Ovary (tissue), 3 donors: ENCODE data around the gene YARS2.

Experiments used
- CTCF ChIP-seq, 3 donors: fragments of 450-650 bp in 2 of 3; fragments of 200-600 bp in 1 of 3; IDR thresholded peaks; one replicate each; pipeline versions ENCODE4 v1.5.1 to v1.8.0; 2016 to 2022; ENCODE audit warnings: antibody characterized with exemption in 3 of 3, mild to moderate bottlenecking in 1 of 3
- EP300 ChIP-seq: sonication (generic); formaldehyde crosslinking; IDR thresholded peaks from one replicate; pipeline ENCODE4 v1.6.1; 2017; ENCODE audit warnings: antibody characterized with exemption
- POLR2A ChIP-seq: fragments of 450-650 bp; IDR thresholded peaks from one replicate; pipeline ENCODE4 v1.6.1; 2017; ENCODE audit warnings: antibody characterized with exemption, mild to moderate bottlenecking, moderate library complexity
- donor health status: DM: no; HTN: no; CAD: no.

GRCh38 chr12:32754111-32754510 is 1.6 kb downstream of the YARS2 start:
- TF ChIP-seq CTCF (IDR thresholded peaks at IDR 0.05) (no peak), POLR2A (no peak), EP300 (no peak)
